WTC11 (cell line): ENCODE measurements around the gene FAM168B. TPM values are rescaled to one million over a fixed set of nuclear protein-coding genes. Genes with fewer than 3 reads are reported as not detected.

Source experiments
- ATAC-seq: fragments of 200-7000 bp; cut with Tn5 transposase; 2 replicates; pipeline ENCODE4 v1.10.0; 2021; ENCODE audit warnings: mild to moderate bottlenecking, moderate library complexity
- CTCF ChIA-PET: fragments of 300-600 bp; sonication (Branson Sonifier 250); formaldehyde crosslinking; loops from one replicate; lab custom pipeline; 2021; ENCODE audit warnings: antibody characterized with exemption; lab: Charles Lee
- POLR2A ChIA-PET: fragments of 350-600 bp; sonication (Branson Sonifier 250); formaldehyde crosslinking; loops from one replicate; lab custom pipeline; 2021; ENCODE audit warnings: antibody characterized with exemption; lab: Charles Lee
- DNase-seq: peaks from one replicate; pipeline ENCODE4 v3.0.0; 2021; ENCODE audit warnings: low spot score
- H3K27ac Mint-ChIP-seq: 2 replicates; pipeline ENCODE4 v1.8.0; 2021; ENCODE audit warnings: mixed read lengths
- H3K27me3 Mint-ChIP-seq: 2 replicates; pipeline ENCODE4 v1.8.0; 2021; ENCODE audit warnings: low read depth, mild to moderate bottlenecking, moderate library complexity, mixed read lengths
- H3K36me3 Mint-ChIP-seq: 2 replicates; pipeline ENCODE4 v1.8.0; 2021; ENCODE audit warnings: mixed read lengths
- H3K4me1 Mint-ChIP-seq: 2 replicates; pipeline ENCODE4 v1.8.0; 2022; ENCODE audit warnings: mixed read lengths
- H3K4me3 Mint-ChIP-seq: 2 replicates; pipeline ENCODE4 v1.8.0; 2021; ENCODE audit warnings: mild to moderate bottlenecking, moderate library complexity, mixed read lengths
- H3K9me3 Mint-ChIP-seq: 2 replicates; pipeline ENCODE4 v1.8.0; 2021; ENCODE audit warnings: mixed read lengths
- E2F4 ChIP-seq: sonication (generic); formaldehyde crosslinking; IDR thresholded peaks from 2 replicates; pipeline ENCODE4 v1.8.1; 2022; ENCODE audit warnings: low read depth, mild to moderate bottlenecking, moderate library complexity, missing genetic modification reagents, borderline replicate concordance
- FOXP4 ChIP-seq: sonication (generic); formaldehyde crosslinking; IDR thresholded peaks from 2 replicates; pipeline ENCODE4 v1.8.0; 2022; ENCODE audit warnings: mild to moderate bottlenecking, missing genetic modification reagents
- GTF2I ChIP-seq: fragments of 250-450 bp; sonication (Bioruptor Pico); conservative IDR thresholded peaks from 2 replicates; pipeline ENCODE4 v1.4.0; 2021; ENCODE audit warnings: mild to moderate bottlenecking
- JAZF1 ChIP-seq: fragments of 250-450 bp; sonication (Bioruptor Pico); IDR thresholded peaks from 2 replicates; pipeline ENCODE4 v1.9.0; 2021; ENCODE audit warnings: moderate library complexity, mild to moderate bottlenecking, inconsistent platforms
- JUN ChIP-seq: sonication (generic); formaldehyde crosslinking; IDR thresholded peaks from 2 replicates; pipeline ENCODE4 v1.8.0; 2023; ENCODE audit warnings: mild to moderate bottlenecking, missing genetic modification reagents
- MYBL2 ChIP-seq: sonication (generic); formaldehyde crosslinking; IDR thresholded peaks from 2 replicates; pipeline ENCODE4 v1.8.1; 2023; ENCODE audit warnings: mild to moderate bottlenecking, moderate library complexity, missing genetic modification reagents
- PRDM15 ChIP-seq: sonication (generic); formaldehyde crosslinking; IDR thresholded peaks from 2 replicates; pipeline ENCODE4 v1.8.0; 2022; ENCODE audit warnings: missing genetic modification reagents
- SOX15 ChIP-seq: fragments of 250-450 bp; sonication (Bioruptor Pico); IDR thresholded peaks from 2 replicates; pipeline ENCODE4 v1.9.0; 2021; ENCODE audit warnings: mild to moderate bottlenecking
- STAT6 ChIP-seq: sonication (generic); formaldehyde crosslinking; conservative IDR thresholded peaks from 2 replicates; pipeline ENCODE4 v1.8.1; 2023; ENCODE audit warnings: mild to moderate bottlenecking, low read depth, missing genetic modification reagents, moderate library complexity
- ZNF219 ChIP-seq: sonication (generic); formaldehyde crosslinking; IDR thresholded peaks from 2 replicates; pipeline ENCODE4 v1.8.0; 2023; ENCODE audit warnings: missing genetic modification reagents, mild to moderate bottlenecking, borderline replicate concordance
- ZNF317 ChIP-seq: sonication (generic); formaldehyde crosslinking; IDR thresholded peaks from 2 replicates; pipeline ENCODE4 v1.8.1; 2023; ENCODE audit warnings: low read depth, mild to moderate bottlenecking, moderate library complexity, missing genetic modification reagents, borderline replicate concordance
- total RNA-seq: library from RNA; stranded (reverse); gene quantifications from 3 replicates; pipeline ENCODE4 v1.2.3, GENCODE V29; 2021
- TF ChIP-seq, protein P1 (sequence below): fragments of 250-450 bp; sonication (Bioruptor Pico); IDR thresholded peaks from 2 replicates; pipeline ENCODE4 v1.8.0; 2021; ENCODE audit warnings: mild to moderate bottlenecking
- TF ChIP-seq, protein P2 (sequence below): fragments of 250-450 bp; sonication (Bioruptor Pico); IDR thresholded peaks from 2 replicates; pipeline ENCODE4 v1.9.0; 2021; ENCODE audit warnings: mild to moderate bottlenecking
- TF ChIP-seq, protein P3 (sequence below): sonication (generic); formaldehyde crosslinking; IDR thresholded peaks from 2 replicates; pipeline ENCODE4 v1.8.1; 2022; ENCODE audit warnings: low read depth, missing genetic modification reagents, borderline replicate concordance

Gene FAM168B
- total RNA-seq, 1 experiment from 2014 or later = 63.9 TPM

DNA sequence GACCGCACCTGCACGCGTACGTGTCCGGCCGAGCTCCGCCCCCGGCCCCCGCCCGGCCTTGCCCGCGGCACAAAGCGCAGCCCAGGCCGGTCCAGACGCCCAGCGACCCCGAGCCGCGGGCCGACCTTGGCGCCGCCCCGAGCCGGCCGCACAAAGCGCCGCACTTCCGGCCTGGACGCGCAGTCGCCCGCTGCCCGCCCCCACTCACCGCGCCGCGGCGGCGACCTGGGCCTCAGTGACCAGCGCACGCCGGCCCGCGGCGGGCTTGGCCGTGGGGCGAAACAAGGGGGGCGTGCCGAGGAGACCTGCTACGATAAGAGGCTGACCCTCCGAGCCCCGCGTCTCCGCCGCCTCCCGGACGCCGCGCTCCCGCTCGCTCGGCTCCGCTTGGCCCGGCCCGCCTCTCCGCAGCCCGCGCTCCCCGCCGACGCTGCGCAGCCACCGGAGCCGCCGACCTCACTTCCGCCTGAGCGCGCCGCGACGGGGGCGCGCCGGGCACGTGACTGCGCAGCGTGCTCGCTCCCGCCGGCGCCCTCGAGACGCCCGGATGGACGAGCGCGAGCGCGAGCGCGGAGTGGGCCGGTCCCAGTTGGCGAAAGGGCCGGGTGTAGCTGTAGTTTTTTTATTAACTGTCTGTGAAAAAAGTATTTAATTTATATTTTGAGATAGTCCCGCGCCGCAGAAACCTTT is at the start of gene FAM168B (continued):
- TF ChIP-seq, protein P1, sequence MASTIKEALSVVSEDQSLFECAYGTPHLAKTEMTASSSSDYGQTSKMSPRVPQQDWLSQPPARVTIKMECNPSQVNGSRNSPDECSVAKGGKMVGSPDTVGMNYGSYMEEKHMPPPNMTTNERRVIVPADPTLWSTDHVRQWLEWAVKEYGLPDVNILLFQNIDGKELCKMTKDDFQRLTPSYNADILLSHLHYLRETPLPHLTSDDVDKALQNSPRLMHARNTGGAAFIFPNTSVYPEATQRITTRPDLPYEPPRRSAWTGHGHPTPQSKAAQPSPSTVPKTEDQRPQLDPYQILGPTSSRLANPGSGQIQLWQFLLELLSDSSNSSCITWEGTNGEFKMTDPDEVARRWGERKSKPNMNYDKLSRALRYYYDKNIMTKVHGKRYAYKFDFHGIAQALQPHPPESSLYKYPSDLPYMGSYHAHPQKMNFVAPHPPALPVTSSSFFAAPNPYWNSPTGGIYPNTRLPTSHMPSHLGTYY = no peak
- TF ChIP-seq, protein P2, sequence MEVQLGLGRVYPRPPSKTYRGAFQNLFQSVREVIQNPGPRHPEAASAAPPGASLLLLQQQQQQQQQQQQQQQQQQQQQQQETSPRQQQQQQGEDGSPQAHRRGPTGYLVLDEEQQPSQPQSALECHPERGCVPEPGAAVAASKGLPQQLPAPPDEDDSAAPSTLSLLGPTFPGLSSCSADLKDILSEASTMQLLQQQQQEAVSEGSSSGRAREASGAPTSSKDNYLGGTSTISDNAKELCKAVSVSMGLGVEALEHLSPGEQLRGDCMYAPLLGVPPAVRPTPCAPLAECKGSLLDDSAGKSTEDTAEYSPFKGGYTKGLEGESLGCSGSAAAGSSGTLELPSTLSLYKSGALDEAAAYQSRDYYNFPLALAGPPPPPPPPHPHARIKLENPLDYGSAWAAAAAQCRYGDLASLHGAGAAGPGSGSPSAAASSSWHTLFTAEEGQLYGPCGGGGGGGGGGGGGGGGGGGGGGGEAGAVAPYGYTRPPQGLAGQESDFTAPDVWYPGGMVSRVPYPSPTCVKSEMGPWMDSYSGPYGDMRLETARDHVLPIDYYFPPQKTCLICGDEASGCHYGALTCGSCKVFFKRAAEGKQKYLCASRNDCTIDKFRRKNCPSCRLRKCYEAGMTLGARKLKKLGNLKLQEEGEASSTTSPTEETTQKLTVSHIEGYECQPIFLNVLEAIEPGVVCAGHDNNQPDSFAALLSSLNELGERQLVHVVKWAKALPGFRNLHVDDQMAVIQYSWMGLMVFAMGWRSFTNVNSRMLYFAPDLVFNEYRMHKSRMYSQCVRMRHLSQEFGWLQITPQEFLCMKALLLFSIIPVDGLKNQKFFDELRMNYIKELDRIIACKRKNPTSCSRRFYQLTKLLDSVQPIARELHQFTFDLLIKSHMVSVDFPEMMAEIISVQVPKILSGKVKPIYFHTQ (CRISPR knock-in tag) = no peak
- TF ChIP-seq PRDM15 (CRISPR knock-in tag) (0 out of 2 replicates have a peak, but pooled peaks have one; percentile 25), ZNF219 (CRISPR knock-in tag) (0 out of 2 replicates have a peak, but pooled peaks have one; percentile 64), JUN (0 out of 2 replicates have a peak, but pooled peaks have one; percentile 13), ZNF317 (CRISPR knock-in tag) (no peak), SOX15 (CRISPR knock-in tag) (no peak), E2F4 (CRISPR knock-in tag) (no peak)
- TF ChIP-seq, all 79 proteins: peak for 21

- H3K27ac Mint-ChIP-seq = no peak overlapping the region
- DNase-seq (no peak), ATAC-seq (no peak)
- no peaks in the 10 kb centered on the region for H3K9me3 Mint-ChIP-seq
- H3K4me3 Mint-ChIP-seq = no peak overlapping the region
- CTCF ChIA-PET = no interaction called here
- H3K4me1 Mint-ChIP-seq = no peaks in the 10 kb centered on the region
- no peaks in the 10 kb centered on the region for H3K27me3 Mint-ChIP-seq
- H3K36me3 Mint-ChIP-seq = peaks cover 43% of the 10 kb centered on the region
- POLR2A ChIA-PET = no interaction called here
- TF ChIP-seq GTF2I (CRISPR knock-in tag) (no peak), FOXP4 (CRISPR knock-in tag) (no peak), JAZF1 (no peak), STAT6 (CRISPR knock-in tag) (no peak), MYBL2 (CRISPR knock-in tag) (no peak), ZNF317 (CRISPR knock-in tag) (no peak)
- TF ChIP-seq, protein P3, sequence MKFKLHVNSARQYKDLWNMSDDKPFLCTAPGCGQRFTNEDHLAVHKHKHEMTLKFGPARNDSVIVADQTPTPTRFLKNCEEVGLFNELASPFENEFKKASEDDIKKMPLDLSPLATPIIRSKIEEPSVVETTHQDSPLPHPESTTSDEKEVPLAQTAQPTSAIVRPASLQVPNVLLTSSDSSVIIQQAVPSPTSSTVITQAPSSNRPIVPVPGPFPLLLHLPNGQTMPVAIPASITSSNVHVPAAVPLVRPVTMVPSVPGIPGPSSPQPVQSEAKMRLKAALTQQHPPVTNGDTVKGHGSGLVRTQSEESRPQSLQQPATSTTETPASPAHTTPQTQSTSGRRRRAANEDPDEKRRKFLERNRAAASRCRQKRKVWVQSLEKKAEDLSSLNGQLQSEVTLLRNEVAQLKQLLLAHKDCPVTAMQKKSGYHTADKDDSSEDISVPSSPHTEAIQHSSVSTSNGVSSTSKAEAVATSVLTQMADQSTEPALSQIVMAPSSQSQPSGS (CRISPR knock-in tag) = no peak
Measured at GRCh38 chr2:131142849-131143248, 49.6 kb upstream of the FAM168B start.
